PC-9 (cell line): ENCODE measurements around the gene CCDC146. TPM values are rescaled to one million over a fixed set of nuclear protein-coding genes. Genes with fewer than 3 reads are reported as not detected.
A peak's percentile ranks its signal among the peaks of the same experiment; 100 is the strongest.
"Not testable (repeated sequence)": the region's sequence is repeated elsewhere in the genome, so short reads cannot be mapped to it uniquely, and the experiment has no call there.

Source experiments
- BruUV-seq: library from RNA; stranded (reverse); fragments of 400-500 nt; replicated peaks from 2 replicates; lab custom pipeline; 2021; lab: Mats Ljungman, UMichigan
- CTCF ChIA-PET: fragments of 300-600 bp; sonication (Branson Sonifier 250); formaldehyde crosslinking; loops from one replicate; lab custom pipeline; 2022; ENCODE audit warnings: antibody characterized with exemption; lab: Charles Lee
- POLR2A ChIA-PET: fragments of 300-600 bp; sonication (Branson Sonifier 250); formaldehyde crosslinking; loops from one replicate; lab custom pipeline; 2022; ENCODE audit warnings: antibody characterized with exemption; ENCODE audit not compliant: unreplicated experiment; lab: Charles Lee
- DNase-seq, 2 experiments: peaks; one replicate each; pipeline versions ENCODE4 v3.0.0 to v3.0.0-alpha.2; 2015 to 2022; ENCODE audit warnings: mixed read lengths in 1 of 2
- H2AFZ ChIP-seq: fragments of 200-600 bp; sonication (generic); 2 replicates; pipeline ENCODE4 v1.8.1; 2017; ENCODE audit warnings: antibody characterized with exemption
- H3F3A ChIP-seq: fragments of 200-600 bp; sonication (generic); 2 replicates; pipeline ENCODE4 v1.8.1; 2017; ENCODE audit warnings: antibody characterized with exemption, mild to moderate bottlenecking, low read depth; ENCODE audit not compliant: insufficient read depth
- H3K27ac ChIP-seq: fragments of 200-600 bp; sonication (generic); 2 replicates; pipeline ENCODE4 v1.6.1; 2016; ENCODE audit warnings: mixed run types
- H3K27me3 ChIP-seq: fragments of 200-600 bp; sonication (generic); 2 replicates; pipeline ENCODE4 v1.6.1; 2016; ENCODE audit warnings: low read depth, mixed run types; ENCODE audit not compliant: insufficient read depth
- H3K36me3 ChIP-seq: fragments of 200-600 bp; sonication (generic); 2 replicates; pipeline ENCODE4 v1.6.1; 2016; ENCODE audit warnings: low read depth, mixed run types
- H3K4me1 ChIP-seq: fragments of 200-600 bp; sonication (generic); replicated peaks from 2 replicates; pipeline ENCODE4 v1.6.1; 2016; ENCODE audit warnings: mixed run types; ENCODE audit not compliant: insufficient read depth
- H3K4me2 ChIP-seq: fragments of 200-600 bp; sonication (generic); 2 replicates; pipeline ENCODE4 v1.6.1; 2017; ENCODE audit warnings: mixed run types
- H3K4me3 ChIP-seq: fragments of 200-600 bp; sonication (generic); 2 replicates; pipeline ENCODE4 v1.6.1; 2016; ENCODE audit warnings: mixed run types
- H3K79me2 ChIP-seq: fragments of 200-600 bp; sonication (generic); 2 replicates; pipeline ENCODE4 v1.6.1; 2017; ENCODE audit warnings: low read depth, mixed run types
- H3K9me2 ChIP-seq: fragments of 200-600 bp; sonication (generic); 2 replicates; pipeline ENCODE4 v1.8.1; 2017; ENCODE audit warnings: mild to moderate bottlenecking; ENCODE audit not compliant: insufficient read depth
- H3K9me3 ChIP-seq: fragments of 200-600 bp; sonication (generic); 2 replicates; pipeline ENCODE4 v1.8.1; 2016; ENCODE audit warnings: low read depth; ENCODE audit not compliant: insufficient read depth
- H4K20me1 ChIP-seq: fragments of 200-600 bp; sonication (generic); 2 replicates; pipeline ENCODE4 v1.8.1; 2017; ENCODE audit not compliant: insufficient read depth
- CTCF ChIP-seq: fragments of 200-600 bp; sonication (generic); conservative IDR thresholded peaks from 2 replicates; pipeline ENCODE4 v1.6.1; 2017; ENCODE audit warnings: mixed run types, antibody characterized with exemption, mild to moderate bottlenecking, moderate library complexity
- intact Hi-C: fragments of 100-400 bp; cut with micrococcal nuclease; formaldehyde crosslinking; loops from one replicate; pipeline ENCODE4 v1.10.0; 2022; ENCODE audit not compliant: unreplicated experiment
- total RNA-seq: library from RNA; stranded (reverse); gene quantifications from 2 replicates; pipeline ENCODE4 v1.2.3, GENCODE V29; 2021

Gene CCDC146
- total RNA-seq, 1 experiment from 2014 or later = 15.9 TPM

- intact Hi-C loops, H3F3A ChIP-seq, DNase-seq, H3K4me2 ChIP-seq, H3K9me3 ChIP-seq, H3K9me2 ChIP-seq, H4K20me1 ChIP-seq, H3K79me2 ChIP-seq, BruUV-seq, H3K4me3 ChIP-seq, H3K27ac ChIP-seq, H3K4me1 ChIP-seq, POLR2A ChIA-PET, H3K27me3 ChIP-seq, H3K36me3 ChIP-seq, H2AFZ ChIP-seq, CTCF ChIA-PET: not testable (repeated sequence)
These were observed 14.1 kb upstream of the CCDC146 start for GRCh38 chr7:77108362-77108761.

- DNase-seq = not testable (repeated sequence)
These were observed 9.6 kb upstream of the CCDC146 start for GRCh38 chr7:77112719-77113306.

GRCh38 chr7:77125486-77125885 lies 3.1 kb downstream of the CCDC146 start:
- H4K20me1 ChIP-seq, POLR2A ChIA-PET, BruUV-seq, H3K36me3 ChIP-seq, H3K9me2 ChIP-seq, H2AFZ ChIP-seq, H3K79me2 ChIP-seq, H3K27me3 ChIP-seq, H3K4me1 ChIP-seq, H3K9me3 ChIP-seq, DNase-seq, H3K4me2 ChIP-seq, H3F3A ChIP-seq, H3K27ac ChIP-seq, H3K4me3 ChIP-seq: not testable (repeated sequence)
- TF ChIP-seq CTCF = peak; percentile 47; the same call in 1 of the 2 replicates
- intact Hi-C loops = loop anchor here (10.0 kb wide), 1 partner anchor 119 kb away; no protein-coding TSS in a partner anchor
- CTCF ChIA-PET = interaction anchor here (0.6 kb wide), 1 partner anchor 207 kb away, joined by 7 read pairs; no protein-coding TSS in a partner anchor

More at GRCh38 chr7:77112719-77113306, 9.6 kb upstream of the CCDC146 start:
- H2AFZ ChIP-seq, H4K20me1 ChIP-seq, H3K9me2 ChIP-seq, BruUV-seq, H3K9me3 ChIP-seq, H3K27ac ChIP-seq, H3K4me2 ChIP-seq, intact Hi-C loops, H3K4me1 ChIP-seq, H3F3A ChIP-seq, H3K79me2 ChIP-seq, H3K4me3 ChIP-seq, H3K27me3 ChIP-seq, H3K36me3 ChIP-seq: not testable (repeated sequence)
- CTCF ChIA-PET = interaction anchor here (0.6 to 1.0 kb wide), 10 partner anchors 9 to 934 kb away, joined by 3 to 20 read pairs (median 4); partner anchors contain the start of gene CCDC146
- POLR2A ChIA-PET = interaction anchor here (0.6 kb wide), 1 partner anchor 602 kb away, joined by 3 read pairs; the partner anchor contains the start of gene UPK3B
- TF ChIP-seq CTCF = peak; percentile 60

GRCh38 chr7:77127009-77127408 lies 4.6 kb downstream of the CCDC146 start:
- H3K9me3 ChIP-seq, H3F3A ChIP-seq, H3K79me2 ChIP-seq, H3K4me2 ChIP-seq, H3K9me2 ChIP-seq, DNase-seq, H3K4me3 ChIP-seq, H3K36me3 ChIP-seq, H3K4me1 ChIP-seq, H2AFZ ChIP-seq, POLR2A ChIA-PET, H3K27ac ChIP-seq, H4K20me1 ChIP-seq, H3K27me3 ChIP-seq, CTCF ChIA-PET, BruUV-seq: not testable (repeated sequence)
- intact Hi-C loops = loop anchor here (10.0 kb wide), 1 partner anchor 118 kb away; no protein-coding TSS in a partner anchor

- DNase-seq, H3K4me3 ChIP-seq, H3K4me2 ChIP-seq, H4K20me1 ChIP-seq, H3K9me3 ChIP-seq, POLR2A ChIA-PET, CTCF ChIA-PET, H3K36me3 ChIP-seq, H3K9me2 ChIP-seq, H3K27ac ChIP-seq, H3K4me1 ChIP-seq, H3K27me3 ChIP-seq, BruUV-seq, H2AFZ ChIP-seq, H3F3A ChIP-seq, H3K79me2 ChIP-seq: not testable (repeated sequence)
- intact Hi-C loops = loop anchor here (10.0 kb wide), 1 partner anchor 116 kb away; no protein-coding TSS in a partner anchor
These were observed 6.4 kb downstream of the CCDC146 start for GRCh38 chr7:77128582-77129410.
